ENCODE data around the gene TRAPPC4.

GRCh38 chr11:119051440-119052162 lies 33.0 kb downstream of the TRAPPC4 start:
- TF ChIP-seq CTCF (optimal IDR thresholded peaks at IDR 0.05 in 1 of 3, IDR thresholded peaks at IDR 0.05 in 1 of 3, conservative IDR thresholded peaks at IDR 0.05 in 1 of 3; ENCODE audit: extremely low read depth in 1 of 3, insufficient read depth in 2 of 3, low read length in 3 of 3), result no peak
- no peak for TF ChIP-seq EZH2 (IDR thresholded peaks at IDR 0.05; ENCODE audit: low read length)
